DMS53 treated with DMSO at 0.1 percent for 48 hours (cell line): ENCODE measurements around the gene PNMA6E.
A peak's percentile ranks its signal among the peaks of the same experiment; 100 is the strongest.
"Not testable (repeated sequence)": the region's sequence is repeated elsewhere in the genome, so short reads cannot be mapped to it uniquely, and the experiment has no call there.

ENCODE experiments used
- DNase-seq: peaks from one replicate; lab custom pipeline; 2025; ENCODE audit not compliant: unreplicated experiment; lab: John Stamatoyannopoulos, UW

Gene PNMA6E

DNA sequence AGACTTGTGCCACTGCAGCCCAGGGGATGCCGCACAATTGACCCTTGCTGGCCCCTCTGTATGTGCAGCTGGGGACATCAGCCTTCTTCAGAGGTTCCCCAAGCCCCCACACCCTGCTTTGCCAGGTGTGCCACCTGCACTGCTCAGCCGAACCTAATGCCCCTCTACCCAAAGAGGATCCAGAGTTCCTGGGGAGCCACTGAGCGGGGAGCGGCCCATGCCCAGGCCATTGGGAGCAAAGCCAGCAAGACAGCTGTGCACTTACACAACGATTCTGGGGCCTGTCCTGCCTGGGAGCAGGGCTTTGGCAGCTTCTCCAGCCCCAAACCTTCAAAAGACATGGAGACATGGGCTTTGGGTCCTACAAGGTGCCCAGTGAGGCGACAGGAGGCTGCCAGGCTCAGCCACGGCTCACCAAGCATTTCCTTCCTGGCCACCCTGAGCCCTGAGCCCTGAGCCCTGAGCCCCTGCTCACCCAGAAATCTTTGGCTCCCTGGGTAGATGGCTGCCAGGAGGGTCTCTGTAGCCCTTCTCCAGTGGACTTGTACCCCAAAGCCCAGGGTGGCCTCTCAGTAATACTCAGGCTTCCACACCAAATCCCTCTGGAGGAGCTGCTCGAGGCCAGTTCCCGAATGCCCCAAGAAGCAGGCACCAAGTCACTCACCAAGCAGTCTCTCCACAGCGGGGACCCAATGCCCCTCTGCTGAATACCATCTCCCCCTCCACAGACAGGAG is 13.0 kb downstream of the PNMA6E start:
- no peak for DNase-seq

DNA sequence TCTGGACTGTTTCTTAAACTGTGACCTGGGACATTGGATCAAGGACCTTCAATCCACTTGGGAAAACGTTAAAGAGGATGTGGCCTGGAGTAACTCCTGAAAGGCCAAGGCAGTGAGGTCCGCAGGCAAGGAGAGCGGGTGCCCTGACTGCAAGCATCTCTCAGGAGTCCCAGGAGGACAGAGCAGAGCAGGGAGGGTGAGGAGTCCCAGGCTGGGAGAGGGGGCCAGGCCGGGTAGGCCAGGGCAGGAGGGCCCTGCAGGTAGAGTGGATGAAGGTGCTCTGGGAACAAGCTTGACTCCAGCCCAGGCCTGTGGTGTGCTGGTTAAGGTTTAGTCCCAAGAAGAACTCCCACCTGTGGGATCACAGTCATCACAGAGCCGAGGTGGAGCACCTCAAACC is 13.8 kb downstream of the PNMA6E start:
- no peak for DNase-seq

DNA sequence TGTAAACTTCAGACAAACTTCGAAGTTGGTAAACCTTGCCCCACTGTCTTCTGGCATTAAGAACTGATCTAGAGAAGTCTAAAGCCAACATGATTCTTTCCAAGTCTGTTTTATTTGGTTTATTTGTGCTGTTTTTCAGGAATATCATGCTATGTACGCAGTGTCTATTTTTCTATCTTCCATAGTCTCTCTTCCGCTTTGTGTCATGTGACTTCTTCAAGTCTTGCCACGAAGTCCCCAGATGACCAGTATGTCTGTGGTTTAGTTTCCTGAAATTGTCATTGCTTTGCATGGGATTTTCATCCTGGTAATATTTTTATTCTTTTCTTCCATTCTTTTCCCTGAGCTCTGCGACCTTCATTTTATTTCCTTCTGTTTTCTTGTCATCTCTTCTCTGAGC is 15.1 kb downstream of the PNMA6E start:
- DNase-seq = no peak

DNA sequence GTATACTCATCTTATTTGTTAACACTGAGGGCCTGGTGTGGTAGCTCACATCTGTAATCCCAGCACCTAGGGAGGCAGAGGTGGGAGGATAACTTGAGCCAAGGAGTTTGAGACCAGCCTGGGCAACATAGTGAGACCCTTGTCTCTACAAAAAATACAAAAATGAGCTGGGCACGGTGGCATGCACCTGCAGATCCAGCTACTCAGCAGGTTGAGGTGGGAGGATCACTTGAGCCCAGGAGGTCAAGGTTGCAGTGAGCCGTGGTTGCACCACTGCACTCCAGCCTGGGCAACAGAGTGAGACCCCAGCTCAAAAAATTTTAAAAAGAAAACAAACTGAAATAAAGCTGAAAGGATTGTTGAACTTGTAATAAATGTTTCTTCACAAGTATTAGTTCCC is 16.2 kb downstream of the PNMA6E start:
- not testable (repeated sequence) for DNase-seq

DNA sequence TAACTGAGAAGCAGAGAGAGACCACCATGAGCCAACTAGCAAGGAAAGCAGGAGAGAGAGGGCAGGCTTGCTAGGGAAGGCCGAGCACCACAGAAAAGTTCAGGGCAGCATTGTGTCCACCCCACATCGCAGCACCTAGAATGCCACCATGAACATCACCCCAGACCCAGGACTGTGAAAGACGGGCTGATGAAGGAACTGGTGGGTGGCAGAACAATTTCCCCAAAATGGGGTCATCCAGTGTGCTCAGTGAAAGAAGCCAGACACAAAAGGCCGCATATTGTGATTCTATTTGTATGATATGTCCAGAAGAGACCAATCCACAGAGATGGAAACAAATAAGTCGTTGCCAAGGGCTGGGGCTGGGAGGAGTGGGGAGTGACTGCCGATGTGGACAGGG is 16.8 kb downstream of the PNMA6E start:
- no peak for DNase-seq

DNA sequence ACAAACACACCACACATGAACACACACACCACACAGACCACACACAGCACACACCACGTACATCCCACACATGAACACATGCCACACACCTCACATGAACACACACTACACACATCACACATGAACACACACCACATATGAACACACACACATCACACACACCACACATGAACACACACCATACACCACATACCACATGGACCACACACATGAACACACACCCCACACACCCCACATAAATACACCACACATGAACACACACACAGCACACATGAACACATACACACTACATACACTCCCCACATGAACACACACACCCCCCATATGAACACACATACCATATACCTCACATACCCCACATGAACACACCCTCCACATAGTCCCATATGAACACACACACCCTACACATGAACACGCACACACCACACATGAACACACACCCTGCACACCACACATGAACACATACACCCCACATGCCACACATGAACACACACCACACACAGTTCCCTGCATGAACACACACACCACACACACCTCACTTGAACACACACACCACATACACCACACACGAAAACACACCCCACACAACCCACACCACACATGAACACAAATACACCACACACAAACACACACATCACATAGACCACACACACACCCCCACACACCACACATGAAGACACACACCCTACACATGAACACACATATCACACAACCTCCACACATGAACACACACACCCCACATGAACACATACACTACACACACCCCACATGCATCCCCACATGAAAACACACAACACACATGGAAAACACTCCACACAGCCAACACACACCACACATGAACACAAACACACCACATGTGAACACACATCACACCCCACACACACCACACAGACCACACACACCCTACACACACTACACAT is 18.3 kb downstream of the PNMA6E start:
- no peak for DNase-seq

DNA sequence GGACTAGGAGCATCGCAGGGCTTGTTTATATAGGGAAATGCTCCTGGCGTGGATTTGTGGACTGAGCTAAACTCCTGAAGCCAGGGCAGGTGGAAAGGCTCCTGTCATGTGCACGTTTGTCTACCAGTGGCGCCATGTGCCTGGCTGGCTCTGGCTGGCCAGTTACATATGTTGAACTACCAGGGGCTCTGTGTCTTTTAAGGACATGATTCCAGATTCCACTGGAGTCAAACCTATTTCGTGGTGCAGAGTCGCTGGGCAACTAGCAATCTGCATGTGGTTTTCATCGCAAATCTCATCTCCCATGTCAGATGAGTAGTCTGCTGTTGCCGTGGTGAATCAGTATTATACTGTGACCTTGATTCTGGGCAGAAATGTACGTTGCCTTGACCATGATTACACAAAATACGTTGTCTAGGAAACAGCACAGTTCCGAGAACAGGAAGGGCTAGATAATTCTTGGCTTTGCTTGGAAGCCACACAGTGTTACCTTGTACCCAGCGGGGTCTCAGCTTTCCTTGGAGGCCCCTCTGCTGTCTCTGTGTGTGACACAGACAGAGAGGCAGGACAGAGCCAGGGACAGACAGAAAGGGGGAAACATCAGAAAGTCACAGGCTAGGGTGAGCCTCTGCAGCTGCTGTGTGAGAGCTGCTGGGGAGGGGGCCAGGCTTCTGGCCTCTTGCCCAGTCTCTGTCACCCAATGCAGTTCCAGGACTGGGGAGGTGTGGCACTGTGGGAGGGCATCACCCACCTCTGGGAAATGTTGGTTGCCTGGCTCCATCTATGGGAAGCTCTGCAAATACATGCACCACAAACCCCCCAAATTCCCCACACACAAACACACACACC is 19.2 kb downstream of the PNMA6E start:
- DNase-seq = peak; percentile 7

DNA sequence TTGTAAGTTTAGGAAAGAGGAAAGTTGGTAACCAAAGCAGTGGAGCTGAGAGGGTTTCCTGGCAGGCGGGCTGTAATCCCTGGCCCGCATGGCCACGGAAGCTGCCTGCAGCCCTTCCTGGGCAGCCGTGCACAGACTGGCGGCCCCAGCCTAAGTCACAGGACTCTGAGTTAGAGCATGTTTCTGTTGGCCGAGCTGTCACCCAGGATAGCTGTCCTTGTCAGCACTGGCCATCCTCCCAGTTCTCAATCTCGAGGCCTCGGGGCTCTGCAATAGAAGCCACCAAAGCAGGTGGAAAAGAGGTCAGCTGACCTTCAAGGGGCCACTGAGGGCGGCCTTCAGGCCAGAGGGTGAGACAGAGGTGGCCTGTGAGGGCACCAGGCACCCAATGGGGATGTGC is 20.5 kb downstream of the PNMA6E start:
- no peak for DNase-seq

DNA sequence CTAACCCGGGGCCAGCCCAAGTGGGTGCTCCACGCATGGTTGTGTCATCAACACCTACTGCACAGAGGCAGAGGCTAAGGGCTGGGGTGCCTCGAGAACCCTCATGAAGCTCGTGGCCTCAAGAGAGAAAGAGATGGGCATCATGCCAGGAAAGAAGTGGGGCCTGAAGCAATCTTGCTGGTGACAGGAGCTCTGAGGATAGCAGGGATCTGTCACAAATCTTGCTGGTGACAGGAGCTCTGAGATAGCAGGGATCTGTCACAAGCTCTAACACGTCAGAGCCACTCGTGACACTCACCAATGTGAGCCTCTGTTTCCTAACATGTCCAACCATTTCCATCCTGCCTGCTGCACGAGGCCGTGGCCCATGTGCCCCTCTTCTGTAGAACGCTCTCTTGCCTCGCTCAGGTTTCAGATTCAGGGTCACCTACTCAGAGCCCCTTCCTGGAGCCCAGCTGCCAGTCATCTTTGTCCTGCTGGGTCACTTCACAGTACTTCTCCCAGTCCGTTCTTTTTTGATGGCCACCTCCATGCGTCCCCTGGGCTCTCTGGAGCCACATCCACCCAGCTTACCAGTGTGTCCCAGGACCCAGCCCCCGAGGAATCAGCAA is 21.1 kb downstream of the PNMA6E start:
- DNase-seq = no peak

DNA sequence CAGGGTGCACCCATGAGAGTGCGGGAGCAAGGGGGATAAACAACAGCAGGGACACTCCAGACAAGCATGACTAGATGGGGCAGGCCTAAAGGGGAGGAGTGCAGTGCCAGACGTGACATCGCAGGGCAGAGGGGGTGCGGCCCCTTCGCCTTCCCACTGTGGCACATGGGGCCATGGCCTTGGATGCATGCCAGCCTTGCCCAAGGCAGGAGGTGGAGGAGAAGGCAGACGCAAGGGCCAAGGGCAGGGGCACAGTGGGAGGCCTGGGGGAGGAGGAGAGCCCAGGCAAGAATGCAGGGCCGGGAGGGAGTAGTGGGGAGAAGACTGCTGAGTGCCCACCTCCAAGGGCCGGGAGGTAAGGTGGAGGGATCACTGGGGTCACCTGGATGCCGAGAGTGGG is 21.6 kb downstream of the PNMA6E start:
- no peak for DNase-seq

DNA sequence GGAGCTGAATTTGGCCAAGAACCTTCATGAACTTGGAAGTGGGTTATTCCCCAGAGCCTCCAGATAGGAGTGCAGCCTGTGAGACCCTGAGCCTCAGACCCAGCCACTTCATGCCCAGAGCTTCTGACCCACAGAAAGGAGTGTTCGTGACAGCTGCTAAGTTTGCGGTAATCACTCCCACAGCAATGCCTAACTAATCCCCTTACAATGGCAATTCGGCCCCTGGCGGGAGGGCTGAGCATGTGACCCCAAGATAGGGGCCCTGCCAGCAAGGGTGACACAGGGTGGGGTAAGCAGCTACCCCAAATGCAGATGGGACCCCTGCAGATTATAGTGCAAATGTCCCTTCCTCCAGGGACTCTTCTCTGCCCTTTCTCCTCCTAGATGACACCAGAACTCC is 22.5 kb downstream of the PNMA6E start:
- no peak for DNase-seq

DNA sequence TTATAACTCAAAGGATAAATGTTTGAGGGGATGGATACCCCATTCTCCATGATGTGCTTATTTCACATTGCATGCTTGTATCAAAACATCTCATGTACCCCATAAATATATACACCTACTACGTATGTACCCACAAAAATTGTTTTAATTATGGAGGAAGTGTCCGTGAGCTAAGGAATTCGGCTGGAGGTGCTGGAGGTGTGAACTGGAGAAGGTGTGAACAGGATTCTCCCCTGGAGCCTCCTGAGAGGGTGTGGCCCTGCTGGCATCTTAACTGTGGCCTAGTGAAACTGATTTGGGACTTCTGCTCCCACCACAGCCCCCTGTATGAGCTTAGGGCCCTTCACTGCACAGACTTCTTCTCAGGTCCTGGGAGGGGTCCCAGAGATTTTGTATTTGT is 23.4 kb downstream of the PNMA6E start:
- DNase-seq = no peak

DNA sequence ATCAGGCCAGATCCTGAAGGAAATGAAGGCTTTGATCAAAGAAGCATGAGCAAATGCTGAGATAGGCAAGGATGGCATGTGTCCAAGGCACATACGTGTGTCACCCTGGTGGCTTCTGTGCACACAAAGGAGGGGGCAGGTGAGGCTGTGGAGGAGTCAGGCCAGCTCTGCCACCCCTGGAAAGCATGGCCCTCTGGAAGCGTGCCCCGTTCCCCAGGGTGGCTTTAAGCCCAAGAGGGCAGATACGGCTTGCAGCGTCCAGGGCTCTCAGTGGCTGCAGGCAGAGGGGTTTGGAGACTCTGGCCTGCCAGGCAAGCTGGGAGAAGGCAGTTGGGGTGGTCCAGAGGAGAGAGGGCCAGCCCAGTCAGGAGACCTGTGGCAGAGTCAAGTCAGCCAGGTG is 25.6 kb downstream of the PNMA6E start:
- DNase-seq = no peak

DNA sequence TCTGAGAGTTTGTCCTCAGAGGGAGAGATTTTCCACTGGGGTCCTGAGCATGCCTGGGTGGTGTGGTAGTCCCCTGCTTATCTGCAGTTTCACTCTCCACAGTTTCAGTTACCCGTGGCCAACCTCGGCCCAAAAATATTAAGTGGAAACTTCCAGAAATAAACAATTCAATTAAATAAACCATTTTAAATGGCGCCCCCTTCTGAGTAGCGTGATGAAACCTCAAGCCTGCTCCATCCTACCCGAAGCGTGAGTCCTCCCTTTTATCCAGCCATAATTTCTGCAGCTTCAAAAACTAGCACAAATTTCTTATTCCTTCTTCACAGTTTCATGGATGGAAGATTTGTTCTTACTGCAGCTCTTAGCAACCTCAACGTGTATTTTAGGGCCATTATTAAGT is 26.7 kb downstream of the PNMA6E start:
- no peak for DNase-seq

DNA sequence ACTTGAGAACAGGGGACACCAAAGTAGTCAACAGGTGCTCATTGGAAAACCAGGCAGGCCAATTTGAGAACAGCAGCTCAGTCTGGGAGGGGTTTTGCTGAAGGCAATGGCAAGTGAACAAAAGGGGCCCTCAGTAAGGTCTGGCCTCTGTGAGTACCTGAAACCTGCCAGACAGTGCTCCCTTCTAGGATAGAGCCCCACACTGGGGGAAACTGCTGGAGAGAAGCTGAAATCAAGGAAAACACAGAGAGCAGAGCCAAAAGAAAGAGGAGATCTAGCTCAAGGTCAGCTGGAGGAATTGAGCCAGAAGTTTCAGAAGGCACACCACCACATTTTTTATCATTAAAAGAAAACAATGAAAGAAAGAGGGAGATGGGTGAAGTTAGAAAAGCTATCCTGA is 28.2 kb downstream of the PNMA6E start:
- no peak for DNase-seq

DNA sequence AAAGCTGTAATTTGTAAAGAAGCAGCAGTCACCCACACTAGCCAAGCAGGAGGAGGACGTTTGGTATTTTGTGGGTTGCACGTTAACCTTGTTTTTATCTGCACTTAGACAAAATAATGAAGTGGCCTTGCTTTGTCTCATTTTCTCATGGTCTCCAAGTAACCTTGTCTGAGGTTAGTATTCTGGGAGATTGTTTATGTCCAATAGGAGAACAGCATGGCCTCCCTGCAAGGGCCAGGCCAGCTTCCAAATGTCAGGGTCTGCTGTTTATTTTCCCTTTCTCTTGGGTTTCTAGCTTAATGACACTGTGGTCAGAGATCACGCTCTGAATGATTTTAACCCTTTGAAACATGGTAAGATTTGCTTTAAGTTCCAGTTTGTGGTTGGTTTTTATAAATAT is 29.9 kb downstream of the PNMA6E start:
- no peak for DNase-seq

DNA sequence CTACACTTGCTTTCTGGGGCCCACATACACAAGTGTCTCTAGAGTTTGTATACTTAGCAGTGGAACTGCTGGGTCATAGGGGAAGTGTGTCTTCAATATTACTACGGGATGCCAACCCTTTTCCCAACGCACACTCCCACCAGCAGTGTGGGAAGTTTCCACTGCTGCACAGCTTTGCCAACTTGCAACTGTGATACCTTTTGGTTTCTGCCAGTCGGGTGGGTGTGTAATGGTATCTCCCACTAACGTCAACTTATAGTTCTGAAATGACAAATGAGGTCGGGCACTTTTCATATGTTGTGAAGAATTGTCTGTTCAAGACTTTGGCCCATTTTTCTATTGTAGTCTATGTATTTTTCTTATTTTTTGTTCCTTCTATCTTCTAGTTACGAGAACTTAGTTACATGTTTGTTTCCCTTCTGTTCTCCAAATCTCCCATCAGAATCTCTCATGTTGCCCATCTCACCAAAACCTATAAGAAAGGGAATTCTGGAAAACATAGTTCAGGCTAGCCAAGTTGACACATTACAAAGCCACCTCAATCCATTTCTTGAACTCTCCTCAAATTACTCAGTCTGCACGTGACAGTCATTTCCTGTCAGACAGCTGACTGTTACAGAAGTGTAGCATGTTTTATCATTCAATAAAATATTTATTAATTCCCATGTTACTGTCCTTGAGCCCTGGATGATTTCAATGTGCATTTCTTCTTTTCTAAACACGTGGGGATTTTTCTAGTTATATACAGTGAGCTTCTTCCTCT is 30.7 kb downstream of the PNMA6E start:
- DNase-seq = no peak

DNA sequence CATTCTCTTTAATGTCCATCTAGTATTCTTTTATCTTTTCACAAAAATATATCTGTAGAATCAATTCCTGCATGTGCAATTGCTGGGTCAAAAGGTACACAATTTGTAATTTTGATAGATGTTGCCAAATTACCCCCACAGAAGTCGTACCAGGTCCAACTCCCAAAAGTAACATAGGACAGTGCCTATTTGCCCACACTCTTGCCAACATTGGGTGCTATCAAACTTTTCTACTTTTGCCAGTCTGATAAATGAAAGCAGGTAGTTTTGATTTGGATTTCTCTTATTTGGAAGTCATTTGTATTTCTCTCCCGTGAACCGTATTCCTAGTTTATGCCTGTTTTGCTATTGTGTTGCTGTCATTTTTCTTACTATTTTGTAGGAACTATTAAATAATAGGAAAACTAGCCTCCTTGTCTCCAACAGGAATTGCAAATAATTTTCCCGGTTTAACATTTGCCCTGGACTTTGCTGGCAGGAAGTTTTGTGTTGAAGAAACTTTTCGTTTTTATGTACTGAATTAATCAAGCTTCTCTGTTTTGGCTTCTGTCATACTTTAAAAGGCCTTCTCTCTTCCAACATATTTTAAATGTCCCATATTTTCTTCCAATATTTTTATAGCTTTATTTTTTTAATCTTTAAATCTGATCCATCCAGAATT is 34.1 kb downstream of the PNMA6E start:
- DNase-seq = no peak

DNA sequence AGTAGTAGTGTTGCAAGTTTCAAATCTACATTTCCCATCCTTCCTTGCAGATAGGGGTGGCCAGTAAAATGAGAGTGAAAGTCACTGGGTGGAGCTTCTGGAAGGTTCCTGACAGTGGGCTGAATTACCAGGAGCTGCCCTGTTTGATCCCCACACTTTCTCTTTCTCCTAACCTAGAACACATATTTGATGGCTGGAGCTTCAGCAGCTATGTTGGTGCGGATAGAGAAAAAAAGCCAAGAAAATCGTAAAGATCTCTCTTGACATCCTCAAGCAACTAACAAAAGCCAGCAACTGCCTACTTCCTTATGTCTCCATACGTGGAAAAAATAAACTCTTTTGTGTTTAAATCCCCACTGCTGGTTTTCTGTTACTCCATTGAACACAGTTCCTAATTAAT is 35.0 kb downstream of the PNMA6E start:
- DNase-seq = no peak

DNA sequence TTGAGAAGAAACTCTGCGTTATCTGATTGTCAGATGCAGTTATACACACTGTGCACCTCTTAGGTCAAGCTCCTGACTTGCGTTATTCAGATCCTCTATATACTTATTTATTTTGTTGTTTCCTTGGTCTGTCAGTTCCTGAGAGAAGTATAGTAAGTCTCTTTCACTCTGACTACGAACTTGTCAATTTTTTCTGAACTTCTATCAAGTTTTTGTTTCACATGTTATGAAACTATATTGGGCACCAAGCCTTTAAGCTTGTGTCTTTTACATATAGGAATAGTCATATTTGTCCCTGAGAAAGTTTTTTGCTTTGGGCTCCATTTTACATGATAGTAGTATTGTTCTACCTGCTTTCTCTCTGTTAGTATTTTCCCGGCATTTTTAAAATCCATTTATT is 35.5 kb downstream of the PNMA6E start:
- DNase-seq = no peak
